CD4-positive, alpha-beta T cell (primary cell): ENCODE results near the gene CRYBB3. TPM values are rescaled to one million over a fixed set of nuclear protein-coding genes. Genes with fewer than 3 reads are reported as not detected.
"Not testable (repeated sequence)": the region's sequence is repeated elsewhere in the genome, so short reads cannot be mapped to it uniquely, and the experiment has no call there.

ENCODE experiments used
- ATAC-seq: fragments of 200-7000 bp; cut with Tn5 transposase; one replicate; pipeline ENCODE4 v1.10.0; 2022; ENCODE audit warnings: mild to moderate bottlenecking; ENCODE audit not compliant: poor library complexity
- CTCF ChIA-PET: fragments of 350-600 bp; sonication (Branson Sonifier 250); formaldehyde crosslinking; loops from one replicate; lab custom pipeline; 2021; ENCODE audit warnings: antibody characterized with exemption, inconsistent platforms; lab: Charles Lee
- POLR2A ChIA-PET: fragments of 350-600 bp; sonication (Branson Sonifier 250); formaldehyde crosslinking; loops from one replicate; lab custom pipeline; 2021; ENCODE audit warnings: antibody characterized with exemption, inconsistent platforms; lab: Charles Lee
- DNase-seq, 14 experiments: peaks; one replicate each; pipeline ENCODE4 v3.0.0-alpha.2; 2013 to 2020; ENCODE audit warnings: mixed read lengths in 2 of 14
- H3K27ac ChIP-seq, 2 donors: one replicate each; pipeline versions ENCODE4 v1.5.1 to v1.7.0; 2013; ENCODE audit warnings: low read length in 2 of 2, low read depth in 1 of 2, mild to moderate bottlenecking in 1 of 2
- H3K27me3 ChIP-seq, 2 experiments: 1 replicate in 1 of 2; 2 replicates in 1 of 2; pipeline versions ENCODE4 v1.6.1 to v1.7.0; 2013; ENCODE audit warnings: low read length in 2 of 2, control low read depth in 1 of 2, mild to moderate bottlenecking in 1 of 2, moderate library complexity in 1 of 2; ENCODE audit not compliant: insufficient read depth in 2 of 2, control insufficient read depth in 1 of 2
- H3K36me3 ChIP-seq: one replicate; pipeline ENCODE4 v1.6.1; 2013; ENCODE audit warnings: low read length, control low read depth; ENCODE audit not compliant: insufficient read depth
- H3K4me1 ChIP-seq: one replicate; pipeline ENCODE4 v1.6.1; 2013; ENCODE audit warnings: low read length, control low read depth; ENCODE audit not compliant: insufficient read depth
- H3K4me3 ChIP-seq: one replicate; pipeline ENCODE4 v1.5.1; 2013; ENCODE audit warnings: mild to moderate bottlenecking, low read length, moderate library complexity
- H3K9me3 ChIP-seq, 2 experiments: 1 replicate in 1 of 2; 2 replicates in 1 of 2; pipeline versions ENCODE4 v1.6.1 to v1.7.0; 2013; ENCODE audit warnings: low read length in 2 of 2, mild to moderate bottlenecking in 2 of 2, control low read depth in 1 of 2, moderate library complexity in 1 of 2; ENCODE audit not compliant: control insufficient read depth in 1 of 2, insufficient read depth in 1 of 2
- H3K27ac Mint-ChIP-seq: one replicate; pipeline ENCODE4 v1.8.0; 2020; ENCODE audit warnings: mixed read lengths
- H3K27me3 Mint-ChIP-seq: one replicate; pipeline ENCODE4 v1.8.0; 2021; ENCODE audit warnings: mixed read lengths
- H3K36me3 Mint-ChIP-seq: one replicate; pipeline ENCODE4 v1.8.0; 2021; ENCODE audit warnings: low read depth, mixed read lengths
- H3K4me1 Mint-ChIP-seq: one replicate; pipeline ENCODE4 v1.8.0; 2021; ENCODE audit warnings: low read depth, mixed read lengths
- H3K4me3 Mint-ChIP-seq: one replicate; pipeline ENCODE4 v1.8.0; 2020; ENCODE audit warnings: mild to moderate bottlenecking, mixed read lengths
- H3K9me3 Mint-ChIP-seq: one replicate; pipeline ENCODE4 v1.8.0; 2020; ENCODE audit warnings: mixed read lengths
- CTCF ChIP-seq: fragments of 200-600 bp; IDR thresholded peaks from one replicate; pipeline ENCODE4 v1.8.0; 2022; ENCODE audit warnings: antibody characterized with exemption, mild to moderate bottlenecking
- intact Hi-C, 2 experiments: fragments of 100-400 bp; cut with DNase I in 1 of 2; cut with micrococcal nuclease in 1 of 2; formaldehyde crosslinking; loops; one replicate each; pipeline versions ENCODE4 v1.15.1 to v1.9.0; 2023 to 2025; cut with DNase I, micrococcal nuclease
- total RNA-seq, 174 experiments: library from RNA in 2 of 174; stranded (reverse) in 2 of 174; gene quantifications; one replicate each; pipeline ENCODE4 v1.2.3 and lab custom pipeline; 2021 to 2026

The CRYBB3 gene
- total RNA-seq, 2 experiments from 2014 or later, result not detected

GRCh38 chr22:25201557-25202273, 2.1 kb downstream of the CRYBB3 start:
- H3K4me3 ChIP-seq, result no peak overlapping the region
- no peaks in the 10 kb centered on the region for H3K4me1 ChIP-seq
- H3K9me3 ChIP-seq, result no peaks in the 10 kb centered on the region
- Mint-ChIP-seq H3K27ac (no peak overlapping the region), H3K36me3 (peaks cover 9% of the 10 kb centered on the region), H3K4me3 (no peak overlapping the region), H3K9me3 (no peaks in the 10 kb centered on the region), H3K27me3 (no peaks in the 10 kb centered on the region), H3K4me1 (no peaks in the 10 kb centered on the region)
- no peaks in the 10 kb centered on the region for H3K27me3 ChIP-seq
- ChIA-PET CTCF (interaction anchor here (0.8 to 1.1 kb wide), 2 partner anchors 9 to 37 kb away, joined by 3 read pairs; no protein-coding TSS in a partner anchor), POLR2A (no interaction called here)
- DNase-seq (no peak), ATAC-seq (no peak)
- intact Hi-C loops, result loop anchor here in 1 of 2 experiments (5.0 kb wide), 1 partner anchor 1161 kb away; no protein-coding TSS in a partner anchor
- TF ChIP-seq CTCF, result no peak
- no peaks in the 10 kb centered on the region for H3K36me3 ChIP-seq
- H3K27ac ChIP-seq, result no peak overlapping the region

GRCh38 chr22:25202290-25202921, 2.7 kb downstream of the CRYBB3 start:
- no peak overlapping the region for H3K27ac ChIP-seq
- no peaks in the 10 kb centered on the region for H3K9me3 ChIP-seq
- ChIA-PET CTCF (interaction anchor here (0.6 to 1.1 kb wide), 5 partner anchors 9 to 38 kb away, joined by 3 to 5 read pairs (median 3); no protein-coding TSS in a partner anchor), POLR2A (no interaction called here)
- Mint-ChIP-seq H3K4me3 (no peak overlapping the region), H3K4me1 (no peaks in the 10 kb centered on the region), H3K9me3 (no peaks in the 10 kb centered on the region), H3K36me3 (peaks cover 2% of the 10 kb centered on the region), H3K27me3 (no peaks in the 10 kb centered on the region), H3K27ac (no peak overlapping the region)
- ATAC-seq, result peak; percentile 61
- TF ChIP-seq CTCF, result peak; percentile 90
- no peaks in the 10 kb centered on the region for H3K36me3 ChIP-seq
- peak; percentile 16 to 68 (median 41) for DNase-seq
- no peaks in the 10 kb centered on the region for H3K27me3 ChIP-seq
- intact Hi-C loops, result loop anchor here in 1 of 2 experiments (5.0 kb wide), 1 partner anchor 1160 kb away; no protein-coding TSS in a partner anchor
- no peak overlapping the region for H3K4me3 ChIP-seq
- H3K4me1 ChIP-seq, result no peaks in the 10 kb centered on the region

- H3K27ac Mint-ChIP-seq, result no peak overlapping the region
- POLR2A ChIA-PET, result no interaction called here
- H3K36me3 Mint-ChIP-seq, result no peaks in the 10 kb centered on the region
- H3K9me3 Mint-ChIP-seq, result no peaks in the 10 kb centered on the region
- Histone ChIP-seq H3K27me3 (no peaks in the 10 kb centered on the region), H3K27ac (no peak overlapping the region), H3K4me1 (no peaks in the 10 kb centered on the region), H3K4me3 (no peak overlapping the region), H3K9me3 (no peaks in the 10 kb centered on the region), H3K36me3 (no peaks in the 10 kb centered on the region)
- TF ChIP-seq CTCF, result no peak
- H3K4me1 Mint-ChIP-seq, result no peaks in the 10 kb centered on the region
- ATAC-seq (no peak), DNase-seq (no peak)
- intact Hi-C loops, result loop anchor here in 1 of 2 experiments (5.0 kb wide), 1 partner anchor 1159 kb away; no protein-coding TSS in a partner anchor
- CTCF ChIA-PET, result interaction anchor here (0.7 to 0.8 kb wide), 2 partner anchors 9 to 13 kb away, joined by 4 to 5 read pairs; no protein-coding TSS in a partner anchor
- H3K4me3 Mint-ChIP-seq, result no peak overlapping the region
- no peaks in the 10 kb centered on the region for H3K27me3 Mint-ChIP-seq
Observed at GRCh38 chr22:25203082-25203481, 3.4 kb downstream of the CRYBB3 start.

- H3K4me1 ChIP-seq, H3K27me3 ChIP-seq, H3K9me3 Mint-ChIP-seq, POLR2A ChIA-PET, H3K36me3 ChIP-seq, H3K4me3 Mint-ChIP-seq, H3K36me3 Mint-ChIP-seq, H3K4me3 ChIP-seq, H3K27ac Mint-ChIP-seq, H3K27me3 Mint-ChIP-seq, ATAC-seq, DNase-seq, H3K27ac ChIP-seq, CTCF ChIA-PET, H3K9me3 ChIP-seq, H3K4me1 Mint-ChIP-seq: not testable (repeated sequence)
- intact Hi-C loops, result loop anchor here in 1 of 2 experiments (5.0 kb wide), 1 partner anchor 1158 kb away; no protein-coding TSS in a partner anchor
Observed at GRCh38 chr22:25204547-25204946, 4.9 kb downstream of the CRYBB3 start.
